ENCODE results near the gene HMCES. TPM values are rescaled to one million over a fixed set of nuclear protein-coding genes. Genes with fewer than 3 reads are reported as not detected.

Gene HMCES
- total RNA-seq, 2 experiments from 2014 or later, result 58.2 to 62.2 TPM

DNA sequence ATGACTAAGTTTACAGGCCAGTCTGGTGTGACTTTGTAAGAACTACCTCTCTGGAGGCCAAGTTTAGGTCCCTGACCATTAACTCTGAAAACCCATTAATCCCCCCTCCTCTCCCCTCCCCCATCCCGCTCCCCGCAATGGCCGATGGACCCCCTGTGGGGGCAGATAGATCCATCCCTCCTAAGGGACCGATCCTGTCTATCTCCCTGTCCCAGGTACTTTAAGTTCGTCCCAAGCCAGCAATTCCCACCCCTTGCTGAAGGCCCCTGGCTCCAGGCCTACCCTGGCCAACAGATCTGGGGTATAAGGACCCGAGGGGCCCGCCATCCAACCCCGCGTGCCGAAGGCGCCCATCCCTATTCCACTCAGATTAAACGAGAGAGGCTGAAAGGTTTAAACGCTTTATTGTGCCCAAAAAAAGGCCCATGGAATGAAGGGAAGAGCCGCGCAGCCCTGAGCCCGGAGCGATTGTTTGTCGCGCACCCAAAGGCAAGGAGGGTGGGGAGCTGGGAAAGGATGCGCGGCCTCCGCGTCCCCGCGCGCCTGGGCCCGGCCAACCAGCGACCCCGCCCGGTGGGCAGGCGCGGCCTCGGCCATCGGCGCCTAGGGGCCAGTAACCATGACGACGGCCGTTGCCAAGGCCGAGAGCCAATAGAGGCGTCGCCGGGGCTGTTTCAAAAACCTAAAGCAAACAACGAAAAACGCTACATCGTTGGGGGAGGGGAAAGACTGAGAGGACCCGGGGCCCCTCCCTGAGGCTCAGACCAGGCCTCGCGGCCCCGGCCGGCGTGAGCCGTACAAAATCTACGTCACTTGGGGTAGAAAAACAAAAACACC lies 35.9 kb downstream of the HMCES start:
- H3K27ac Mint-ChIP-seq, result peak overlapping the region; percentile 82
- ChIA-PET CTCF (interaction anchor here (0.8 to 2.7 kb wide), 4 partner anchors 13 to 35 kb away, joined by 3 to 22 read pairs (median 14); partner anchors contain the start of gene HMCES), POLR2A (interaction anchor here (0.5 to 4.8 kb wide), 22 partner anchors 8 to 599 kb away, joined by 3 to 50 read pairs (median 8); partner anchors contain the start of genes ACAD9, EFCAB12, HMCES and IFT122)
- peaks cover 34% of the 10 kb centered on the region for H3K4me1 Mint-ChIP-seq (ENCODE audit: low read depth)
- DNase-seq (peak; percentile 77), ATAC-seq (peak; percentile 16)
- peaks cover 8% of the 10 kb centered on the region for H3K36me3 Mint-ChIP-seq (ENCODE audit: low read depth)
- H3K27me3 Mint-ChIP-seq (ENCODE audit: low read depth), result no peaks in the 10 kb centered on the region
- no peaks in the 10 kb centered on the region for H3K9me3 Mint-ChIP-seq (ENCODE audit: insufficient read depth)
- peak overlapping the region; percentile 91 for H3K4me3 Mint-ChIP-seq

GRCh38 chr3:129315223-129315997 lies 36.7 kb downstream of the HMCES start:
- Mint-ChIP-seq H3K36me3 (ENCODE audit: low read depth) (peaks cover 8% of the 10 kb centered on the region), H3K9me3 (ENCODE audit: insufficient read depth) (no peaks in the 10 kb centered on the region), H3K4me1 (ENCODE audit: low read depth) (peaks cover 34% of the 10 kb centered on the region), H3K27ac (peak overlapping the region; percentile 92), H3K4me3 (peak overlapping the region; percentile 91), H3K27me3 (ENCODE audit: low read depth) (no peaks in the 10 kb centered on the region)
- POLR2A ChIA-PET, result interaction anchor here (0.5 to 4.8 kb wide), 55 partner anchors 8 to 698 kb away, joined by 3 to 50 read pairs (median 6); partner anchors contain the start of genes ACAD9, CNBP, EFCAB12 and HMCES
- ATAC-seq, result peak; percentile 5
- DNase-seq, result peak; percentile 52
- CTCF ChIA-PET, result interaction anchor here (0.9 to 3.5 kb wide), 14 partner anchors 12 to 437 kb away, joined by 3 to 22 read pairs (median 6); partner anchors contain the start of gene HMCES

GRCh38 chr3:129315998-129316247 lies 37.3 kb downstream of the HMCES start:
- H3K9me3 Mint-ChIP-seq (ENCODE audit: insufficient read depth), result no peaks in the 10 kb centered on the region
- peak overlapping the region; percentile 91 for H3K4me3 Mint-ChIP-seq
- ATAC-seq (no peak), DNase-seq (no peak)
- peak overlapping the region; percentile 66 for H3K27ac Mint-ChIP-seq
- H3K27me3 Mint-ChIP-seq (ENCODE audit: low read depth), result no peaks in the 10 kb centered on the region
- peaks cover 8% of the 10 kb centered on the region for H3K36me3 Mint-ChIP-seq (ENCODE audit: low read depth)
- peaks cover 34% of the 10 kb centered on the region for H3K4me1 Mint-ChIP-seq (ENCODE audit: low read depth)
- ChIA-PET CTCF (interaction anchor here (0.9 to 3.5 kb wide), 16 partner anchors 12 to 438 kb away, joined by 3 to 22 read pairs (median 5); partner anchors contain the start of gene HMCES), POLR2A (interaction anchor here (0.6 to 4.8 kb wide), 64 partner anchors 9 to 698 kb away, joined by 3 to 50 read pairs (median 4); partner anchors contain the start of genes ACAD9, CNBP, EFCAB12 and HMCES)

GRCh38 chr3:129316248-129317013 lies 37.8 kb downstream of the HMCES start:
- Mint-ChIP-seq H3K36me3 (ENCODE audit: low read depth) (peaks cover 8% of the 10 kb centered on the region), H3K4me1 (ENCODE audit: low read depth) (peaks cover 34% of the 10 kb centered on the region), H3K9me3 (ENCODE audit: insufficient read depth) (no peaks in the 10 kb centered on the region), H3K27ac (peak overlapping the region; percentile 66), H3K27me3 (ENCODE audit: low read depth) (no peaks in the 10 kb centered on the region), H3K4me3 (peak overlapping the region; percentile 91)
- peak; percentile 48 for ATAC-seq
- CTCF ChIA-PET, result interaction anchor here (0.8 to 3.5 kb wide), 19 partner anchors 8 to 438 kb away, joined by 3 to 22 read pairs (median 5); partner anchors contain the start of genes ACAD9 and HMCES
- POLR2A ChIA-PET, result interaction anchor here (0.6 to 4.8 kb wide), 67 partner anchors 9 to 699 kb away, joined by 3 to 50 read pairs (median 4); partner anchors contain the start of genes ACAD9, CNBP, EFCAB12 and HMCES
- peak; percentile 92 for DNase-seq

DNA sequence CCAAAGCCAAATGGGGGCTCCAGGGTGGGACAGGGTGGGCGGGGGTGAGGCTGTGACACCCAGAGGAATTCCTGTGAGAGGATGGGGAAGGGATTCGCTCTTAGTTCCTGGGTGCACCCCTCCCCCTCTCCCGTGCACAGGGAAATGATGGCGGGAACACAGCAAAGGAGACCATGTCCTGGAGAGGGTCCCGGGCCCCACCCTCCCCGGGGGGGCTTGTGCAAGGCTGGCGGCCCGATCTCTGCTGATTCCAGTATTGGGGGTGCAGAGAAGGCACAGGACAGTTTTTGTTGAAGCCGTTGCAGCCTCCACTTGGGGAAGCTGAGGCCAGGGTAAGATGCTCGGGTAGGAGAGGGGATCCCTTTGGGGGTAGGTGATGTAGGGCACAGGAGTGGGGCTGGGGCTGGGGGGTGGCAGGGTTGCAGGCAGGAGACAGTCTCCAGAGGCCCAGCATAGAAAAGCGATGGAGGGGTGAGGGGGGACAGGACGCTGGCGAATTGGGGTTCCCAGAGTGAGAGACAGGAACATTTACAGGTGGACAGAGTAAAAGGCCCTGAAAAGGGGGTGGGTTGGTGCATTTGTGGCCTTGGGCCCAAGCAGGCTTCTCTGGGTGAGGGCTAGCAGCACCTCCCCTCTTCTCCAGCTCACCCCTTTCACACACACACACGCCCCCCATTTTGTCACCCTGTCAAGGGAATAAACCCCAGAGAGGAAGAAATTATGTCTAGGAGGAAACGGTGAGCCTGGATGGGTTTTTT lies 38.5 kb downstream of the HMCES start:
- ChIA-PET POLR2A (interaction anchor here (0.9 to 4.8 kb wide), 37 partner anchors 10 to 575 kb away, joined by 3 to 50 read pairs (median 6); partner anchors contain the start of genes ACAD9, CNBP, EFCAB12 and HMCES), CTCF (interaction anchor here (0.5 to 3.5 kb wide), 11 partner anchors 9 to 438 kb away, joined by 3 to 22 read pairs (median 5); partner anchors contain the start of genes ACAD9 and HMCES)
- H3K36me3 Mint-ChIP-seq (ENCODE audit: low read depth), result peaks cover 8% of the 10 kb centered on the region
- ATAC-seq (no peak), DNase-seq (no peak)
- H3K4me3 Mint-ChIP-seq, result peak overlapping the region; percentile 29
- H3K27me3 Mint-ChIP-seq (ENCODE audit: low read depth), result no peaks in the 10 kb centered on the region
- H3K27ac Mint-ChIP-seq, result no peak overlapping the region
- H3K9me3 Mint-ChIP-seq (ENCODE audit: insufficient read depth), result no peaks in the 10 kb centered on the region
- peaks cover 28% of the 10 kb centered on the region for H3K4me1 Mint-ChIP-seq (ENCODE audit: low read depth)

GRCh38 chr3:129317848-129318247 lies 39.2 kb downstream of the HMCES start:
- POLR2A ChIA-PET, result interaction anchor here (1.3 to 4.8 kb wide), 2 partner anchors 10 to 196 kb away, joined by 3 to 50 read pairs; partner anchors contain the start of gene RAB43
- H3K27me3 Mint-ChIP-seq (ENCODE audit: low read depth), result no peaks in the 10 kb centered on the region
- H3K9me3 Mint-ChIP-seq (ENCODE audit: insufficient read depth), result no peaks in the 10 kb centered on the region
- peaks cover 21% of the 10 kb centered on the region for H3K4me1 Mint-ChIP-seq (ENCODE audit: low read depth)
- no peak for DNase-seq
- ATAC-seq, result no peak
- H3K36me3 Mint-ChIP-seq (ENCODE audit: low read depth), result peaks cover 8% of the 10 kb centered on the region
- H3K4me3 Mint-ChIP-seq, result no peak overlapping the region
- H3K27ac Mint-ChIP-seq, result no peak overlapping the region
- CTCF ChIA-PET, result interaction anchor here (0.5 to 3.5 kb wide), 3 partner anchors 11 to 347 kb away, joined by 3 to 13 read pairs (median 3); no protein-coding TSS in a partner anchor

DNA sequence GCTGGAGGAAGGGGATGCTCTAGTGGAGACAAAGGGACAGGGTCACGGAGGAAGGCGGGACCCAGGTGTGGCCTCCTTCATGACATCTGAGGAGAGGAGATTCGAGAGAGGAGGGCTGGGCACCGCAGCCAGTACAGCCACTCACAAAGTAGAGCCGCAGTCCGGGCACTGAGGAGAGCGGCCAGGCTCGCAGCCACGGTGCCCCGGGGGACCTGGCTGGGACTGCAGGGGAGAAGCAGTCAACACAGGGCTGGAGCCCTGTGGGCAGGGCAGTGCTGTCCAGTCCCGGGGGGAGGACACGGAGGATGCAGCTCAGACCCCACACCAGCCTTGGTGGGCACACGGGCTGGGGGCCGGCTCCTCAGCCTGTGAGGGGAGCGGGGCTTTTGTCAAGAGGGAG lies 40.3 kb downstream of the HMCES start:
- no peak overlapping the region for H3K4me3 Mint-ChIP-seq
- no peaks in the 10 kb centered on the region for H3K9me3 Mint-ChIP-seq (ENCODE audit: insufficient read depth)
- CTCF ChIA-PET, result interaction anchor here (1.1 to 3.5 kb wide), 2 partner anchors 10 to 348 kb away, joined by 3 to 13 read pairs; no protein-coding TSS in a partner anchor
- H3K4me1 Mint-ChIP-seq (ENCODE audit: low read depth), result peaks cover 11% of the 10 kb centered on the region
- H3K27ac Mint-ChIP-seq, result peak overlapping the region; percentile 28
- POLR2A ChIA-PET, result interaction anchor here (1.3 kb wide), 1 partner anchor 9 kb away, joined by 3 read pairs; no protein-coding TSS in a partner anchor
- H3K27me3 Mint-ChIP-seq (ENCODE audit: low read depth), result no peaks in the 10 kb centered on the region
- H3K36me3 Mint-ChIP-seq (ENCODE audit: low read depth), result peaks cover 5% of the 10 kb centered on the region
- DNase-seq (no peak), ATAC-seq (no peak)

- POLR2A ChIA-PET, result no interaction called here
- Mint-ChIP-seq H3K27me3 (ENCODE audit: low read depth) (no peaks in the 10 kb centered on the region), H3K9me3 (ENCODE audit: insufficient read depth) (no peaks in the 10 kb centered on the region), H3K27ac (no peak overlapping the region), H3K36me3 (ENCODE audit: low read depth) (peaks cover 3% of the 10 kb centered on the region), H3K4me3 (no peak overlapping the region), H3K4me1 (ENCODE audit: low read depth) (peaks cover 3% of the 10 kb centered on the region)
- CTCF ChIA-PET, result no interaction called here
- no peak for ATAC-seq
- no peak for DNase-seq
Observed at GRCh38 chr3:129320261-129320660, 41.6 kb downstream of the HMCES start.

DNA sequence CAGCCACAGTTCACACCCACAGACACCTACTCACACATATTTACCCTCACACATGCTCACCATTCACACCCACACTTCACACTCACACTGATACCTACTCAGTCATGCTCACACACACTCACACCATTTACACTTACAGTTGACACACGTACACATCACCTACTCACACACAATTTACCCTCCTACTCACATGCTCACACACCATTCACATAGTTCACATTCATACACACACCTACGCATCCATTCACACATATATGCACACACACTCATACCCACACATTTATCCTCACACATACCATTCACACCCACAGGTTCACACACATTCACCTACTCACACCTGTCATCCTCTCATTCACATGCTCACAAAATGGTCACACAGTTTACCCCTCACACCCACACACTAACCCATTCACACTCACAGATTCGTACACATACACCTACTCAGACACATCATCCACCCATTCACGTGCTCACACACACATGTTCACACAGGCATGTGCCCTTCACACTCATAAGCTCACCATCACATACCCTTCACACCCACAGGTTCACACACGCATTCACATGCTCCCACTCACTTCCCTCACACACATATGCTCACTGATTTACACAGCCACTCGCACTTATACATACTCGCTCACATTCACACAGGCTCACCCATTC lies 42.3 kb downstream of the HMCES start:
- H3K4me3 Mint-ChIP-seq, result no peak overlapping the region
- ATAC-seq, result no peak
- no peak overlapping the region for H3K27ac Mint-ChIP-seq
- no peaks in the 10 kb centered on the region for H3K27me3 Mint-ChIP-seq (ENCODE audit: low read depth)
- no peaks in the 10 kb centered on the region for H3K9me3 Mint-ChIP-seq (ENCODE audit: insufficient read depth)
- H3K36me3 Mint-ChIP-seq (ENCODE audit: low read depth), result no peaks in the 10 kb centered on the region
- H3K4me1 Mint-ChIP-seq (ENCODE audit: low read depth), result peaks cover 3% of the 10 kb centered on the region
- CTCF ChIA-PET, result interaction anchor here (0.6 kb wide), 1 partner anchor 23 kb away, joined by 3 read pairs; no protein-coding TSS in a partner anchor
- DNase-seq, result no peak
- POLR2A ChIA-PET, result no interaction called here

DNA sequence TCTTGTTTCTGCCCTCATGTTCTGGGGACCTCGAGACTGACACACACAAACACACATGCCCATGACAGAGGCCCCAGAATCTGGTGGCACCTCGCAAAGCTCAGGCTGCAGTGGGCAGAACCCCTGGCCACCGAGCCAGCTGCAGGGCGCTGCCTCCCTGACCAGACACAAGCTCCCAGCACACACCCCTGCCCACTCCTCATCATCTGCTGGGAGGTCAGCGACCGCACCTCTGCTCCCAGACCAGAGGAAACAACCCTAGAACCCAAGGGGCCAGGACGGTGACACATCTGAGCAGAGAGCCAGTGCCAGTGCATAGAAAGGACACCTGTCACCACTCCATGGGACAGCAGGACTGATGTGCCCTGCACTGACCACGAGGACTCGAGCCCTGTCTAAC lies 43.2 kb downstream of the HMCES start:
- no peaks in the 10 kb centered on the region for H3K36me3 Mint-ChIP-seq (ENCODE audit: low read depth)
- no peak overlapping the region for H3K27ac Mint-ChIP-seq
- ATAC-seq, result no peak
- CTCF ChIA-PET, result interaction anchor here (0.6 kb wide), 1 partner anchor 22 kb away, joined by 3 read pairs; no protein-coding TSS in a partner anchor
- no peak overlapping the region for H3K4me3 Mint-ChIP-seq
- POLR2A ChIA-PET, result no interaction called here
- H3K4me1 Mint-ChIP-seq (ENCODE audit: low read depth), result peaks cover 3% of the 10 kb centered on the region
- H3K27me3 Mint-ChIP-seq (ENCODE audit: low read depth), result no peaks in the 10 kb centered on the region
- no peaks in the 10 kb centered on the region for H3K9me3 Mint-ChIP-seq (ENCODE audit: insufficient read depth)
- DNase-seq, result no peak
